ENCODE data around the gene FCER1G. TPM values are rescaled to one million over a fixed set of nuclear protein-coding genes. Genes with fewer than 3 reads are reported as not detected.

The FCER1G gene
- total RNA-seq, 1 donor from 2014 or later: 0.26 TPM

DNA sequence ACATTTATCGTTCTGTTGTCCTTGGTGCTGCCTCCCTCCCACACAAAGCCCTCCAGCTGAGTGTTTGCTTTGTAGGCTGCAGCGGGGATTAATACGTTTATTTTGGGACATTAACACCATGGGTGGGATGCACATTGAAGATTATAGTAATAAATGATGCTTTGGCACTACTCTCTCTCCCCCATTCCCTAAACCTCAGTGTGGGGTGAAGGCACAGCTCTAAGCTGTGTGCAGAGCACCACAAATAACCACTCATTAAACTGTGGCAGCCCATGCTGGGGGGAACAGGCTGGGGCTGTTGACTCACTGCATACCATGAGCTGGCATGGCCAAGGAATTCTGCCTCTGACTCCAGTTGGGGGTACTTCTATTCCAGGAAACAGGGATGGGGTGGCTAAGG is 51.1 kb downstream of the FCER1G start:
- no peak for DNase-seq (ENCODE audit: low read depth in 2 of 2)

- DNase-seq (ENCODE audit: low read depth in 2 of 2): no peak
These were observed 51.7 kb downstream of the FCER1G start for GRCh38 chr1:161266836-161267235.

- DNase-seq (ENCODE audit: low read depth in 2 of 2): no peak
These were observed 52.2 kb downstream of the FCER1G start for GRCh38 chr1:161267321-161267720.

Other genes with a start within 250 kb of the FCER1G start
- 92.2 and 191 TPM in 2 replicates for gene F11R, start 194.1 kb upstream of the FCER1G start, total RNA-seq
- gene TSTD1, start 176.3 kb upstream of the FCER1G start, total RNA-seq: 6.0 and 6.7 TPM in 2 replicates
- 83.2 and 94.9 TPM in 2 replicates for gene USF1, start 169.3 kb upstream of the FCER1G start, total RNA-seq
- gene ARHGAP30, start 145.4 kb upstream of the FCER1G start, total RNA-seq: not detected in 2 replicates
- under 0.01 and 0.26 TPM in 2 replicates for gene NECTIN4, start 125.7 kb upstream of the FCER1G start, total RNA-seq
- gene KLHDC9, start 116.9 kb upstream of the FCER1G start, total RNA-seq: 0.76 and 1.7 TPM in 2 replicates
- gene PFDN2, start 97.3 kb upstream of the FCER1G start, total RNA-seq: 27.7 and 31.1 TPM in 2 replicates
- 8.6 and 10.0 TPM in 2 replicates for gene NIT1, start 97.2 kb upstream of the FCER1G start, total RNA-seq
- gene DEDD, start 82.6 kb upstream of the FCER1G start, total RNA-seq: 32.3 and 60.6 TPM in 2 replicates
- gene UFC1, start 61.3 kb upstream of the FCER1G start, total RNA-seq: 108 and 127 TPM in 2 replicates
- gene USP21, start 55.8 kb upstream of the FCER1G start, total RNA-seq: 3.3 and 5.6 TPM in 2 replicates
- gene PPOX, start 48.9 kb upstream of the FCER1G start, total RNA-seq: 13.0 and 18.3 TPM in 2 replicates
- 17.5 and 28.6 TPM in 2 replicates for gene B4GALT3, start 37.8 kb upstream of the FCER1G start, total RNA-seq
- 12.5 and 15.8 TPM in 2 replicates for gene ADAMTS4, start 16.2 kb upstream of the FCER1G start, total RNA-seq
- 196 and 206 TPM in 2 replicates for gene NDUFS2, start 12.9 kb upstream of the FCER1G start, total RNA-seq
- not detected in 2 replicates for gene APOA2, start 8.3 kb downstream of the FCER1G start, total RNA-seq
- gene TOMM40L, start 10.8 kb downstream of the FCER1G start, total RNA-seq: 12.2 and 14.4 TPM in 2 replicates
- not detected in 2 replicates for gene NR1I3, start 22.9 kb downstream of the FCER1G start, total RNA-seq
- not detected in 2 replicates for gene PCP4L1, start 43.5 kb downstream of the FCER1G start, total RNA-seq
- gene MPZ, start 94.7 kb downstream of the FCER1G start, total RNA-seq: 1.5 and 2.0 TPM in 2 replicates
- 18.0 and 21.5 TPM in 2 replicates for gene SDHC, start 99.1 kb downstream of the FCER1G start, total RNA-seq
- not detected in 2 replicates for gene CFAP126, start 152.6 kb downstream of the FCER1G start, total RNA-seq